Sigmoid colon (tissue), 4 donors: Measurements from ENCODE around the gene BDKRB1.

Source experiments
- CTCF ChIP-seq, 4 experiments: fragments of 450-650 bp in 3 of 4; fragments of 200-600 bp in 1 of 4; IDR thresholded peaks; one replicate each; pipeline ENCODE4 v1.5.1; 2016 to 2019; ENCODE audit warnings: antibody characterized with exemption in 4 of 4, mild to moderate bottlenecking in 3 of 4, moderate library complexity in 2 of 4
- POLR2A ChIP-seq, 2 donors: fragments of 450-650 bp; IDR thresholded peaks; one replicate each; pipeline ENCODE4 v1.6.1; 2016; ENCODE audit warnings: antibody characterized with exemption in 2 of 2, mild to moderate bottlenecking in 2 of 2, moderate library complexity in 2 of 2
- POLR2AphosphoS5 ChIP-seq, 4 donors: sonication (generic); formaldehyde crosslinking; IDR thresholded peaks; one replicate each; pipeline ENCODE4 v1.6.1; 2017; ENCODE audit warnings: antibody characterized with exemption in 4 of 4

DNA sequence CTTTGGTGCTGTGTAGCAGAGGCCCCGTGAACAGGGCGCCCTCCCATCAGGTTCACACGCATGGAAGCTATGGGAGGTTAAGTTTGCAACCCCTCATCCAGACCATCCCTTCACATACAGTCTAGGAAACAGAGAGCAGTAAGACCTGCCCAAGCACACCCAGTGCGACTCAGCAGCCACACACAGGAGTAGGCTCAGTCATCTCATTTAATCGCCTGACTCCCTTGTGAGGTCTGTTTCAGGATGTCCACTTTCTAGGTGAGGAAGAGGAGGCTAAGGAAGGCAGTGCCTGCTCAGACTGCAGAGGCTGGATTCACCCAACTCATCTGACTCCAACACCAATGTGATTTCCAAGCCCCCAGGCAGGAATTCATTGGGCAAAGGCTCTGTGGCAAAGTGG, 11.9 kb downstream of the BDKRB1 start:
- TF ChIP-seq CTCF (IDR thresholded peaks at IDR 0.05) (no peak), POLR2A (IDR thresholded peaks at IDR 0.05) (no peak), POLR2AphosphoS5 (IDR thresholded peaks at IDR 0.05) (no peak)
